ENCODE data around the gene AFM.

The AFM gene, protein sequence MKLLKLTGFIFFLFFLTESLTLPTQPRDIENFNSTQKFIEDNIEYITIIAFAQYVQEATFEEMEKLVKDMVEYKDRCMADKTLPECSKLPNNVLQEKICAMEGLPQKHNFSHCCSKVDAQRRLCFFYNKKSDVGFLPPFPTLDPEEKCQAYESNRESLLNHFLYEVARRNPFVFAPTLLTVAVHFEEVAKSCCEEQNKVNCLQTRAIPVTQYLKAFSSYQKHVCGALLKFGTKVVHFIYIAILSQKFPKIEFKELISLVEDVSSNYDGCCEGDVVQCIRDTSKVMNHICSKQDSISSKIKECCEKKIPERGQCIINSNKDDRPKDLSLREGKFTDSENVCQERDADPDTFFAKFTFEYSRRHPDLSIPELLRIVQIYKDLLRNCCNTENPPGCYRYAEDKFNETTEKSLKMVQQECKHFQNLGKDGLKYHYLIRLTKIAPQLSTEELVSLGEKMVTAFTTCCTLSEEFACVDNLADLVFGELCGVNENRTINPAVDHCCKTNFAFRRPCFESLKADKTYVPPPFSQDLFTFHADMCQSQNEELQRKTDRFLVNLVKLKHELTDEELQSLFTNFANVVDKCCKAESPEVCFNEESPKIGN

GRCh38 chr4:73481358-73481757, at the start of gene AFM:
AFM (plus strand) TSS chr4:73481745; CDS start chr4:73481776, 31 bp downstream.
- no peak for DNase-seq

- no peak for DNase-seq
Observed at GRCh38 chr4:73431813-73432168, 49.8 kb upstream of the AFM start.

- no peak for DNase-seq
Observed at GRCh38 chr4:73432169-73433000, 49.2 kb upstream of the AFM start.

DNA sequence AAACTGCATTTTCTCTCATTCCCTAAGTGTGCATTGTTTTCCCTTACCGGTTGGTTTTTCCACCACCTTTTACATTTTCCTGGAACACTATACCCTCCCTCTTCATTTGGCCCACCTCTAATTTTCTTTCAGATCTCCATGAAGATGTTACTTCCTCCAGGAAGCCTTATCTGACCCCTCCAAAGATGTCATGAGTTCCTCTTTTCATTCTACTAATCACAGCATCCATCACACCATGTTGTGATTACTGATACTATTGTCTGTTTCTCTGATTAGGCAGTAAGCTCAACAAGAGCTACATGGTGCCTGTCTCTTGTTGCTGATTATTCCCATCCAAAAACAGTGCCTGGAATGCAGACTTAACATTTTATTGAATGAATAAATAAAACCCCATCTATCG, 48.4 kb upstream of the AFM start:
- no peak for DNase-seq

DNA sequence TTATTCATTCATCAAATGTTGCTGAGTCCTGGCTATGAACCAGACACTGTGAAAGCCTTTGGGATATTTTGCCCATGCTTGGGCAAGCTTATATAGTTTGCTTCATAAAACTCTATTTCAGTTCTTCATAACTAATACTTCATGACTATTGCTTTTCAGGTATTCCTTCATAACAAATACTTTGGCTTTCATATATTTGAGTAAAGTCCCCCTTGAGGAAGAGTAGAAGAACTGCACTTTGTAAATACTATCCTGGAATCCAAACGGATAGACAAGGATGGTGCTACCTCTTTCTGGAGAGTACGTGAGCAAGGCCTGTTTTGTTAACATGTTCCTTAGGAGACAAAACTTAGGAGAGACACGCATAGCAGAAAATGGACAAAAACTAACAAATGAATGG, 47.2 kb upstream of the AFM start:
- no peak for DNase-seq

- no peak for DNase-seq
Observed at GRCh38 chr4:73435984-73436383, 45.6 kb upstream of the AFM start, which contains the start of gene AFP. AFP (plus strand) TSS chr4:73436221; CDS start chr4:73436263, 42 bp downstream.

- no peak for DNase-seq
Observed at GRCh38 chr4:73436674-73437557, 44.6 kb upstream of the AFM start.

DNA sequence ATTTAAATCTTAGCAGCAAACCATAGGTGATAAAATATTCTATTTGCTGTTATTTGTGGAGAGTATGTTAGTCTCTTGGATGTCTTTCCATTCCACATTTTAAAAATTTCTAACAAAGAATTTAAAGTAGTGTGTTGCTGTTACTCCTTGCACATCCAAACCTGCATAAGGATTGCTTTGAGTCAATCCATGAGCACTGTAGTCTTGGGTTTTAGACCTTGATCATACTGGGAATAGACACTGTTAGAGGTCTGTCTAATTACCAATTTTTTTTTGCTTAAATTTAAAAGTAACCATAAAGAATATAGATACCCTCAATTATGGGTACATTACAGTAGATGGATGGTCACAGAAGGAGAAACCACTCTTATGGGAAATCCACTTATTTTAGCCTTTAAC, 44.0 kb upstream of the AFM start:
- DNase-seq, result no peak

- DNase-seq, result no peak
Observed at GRCh38 chr4:73438048-73438447, 43.5 kb upstream of the AFM start.

DNA sequence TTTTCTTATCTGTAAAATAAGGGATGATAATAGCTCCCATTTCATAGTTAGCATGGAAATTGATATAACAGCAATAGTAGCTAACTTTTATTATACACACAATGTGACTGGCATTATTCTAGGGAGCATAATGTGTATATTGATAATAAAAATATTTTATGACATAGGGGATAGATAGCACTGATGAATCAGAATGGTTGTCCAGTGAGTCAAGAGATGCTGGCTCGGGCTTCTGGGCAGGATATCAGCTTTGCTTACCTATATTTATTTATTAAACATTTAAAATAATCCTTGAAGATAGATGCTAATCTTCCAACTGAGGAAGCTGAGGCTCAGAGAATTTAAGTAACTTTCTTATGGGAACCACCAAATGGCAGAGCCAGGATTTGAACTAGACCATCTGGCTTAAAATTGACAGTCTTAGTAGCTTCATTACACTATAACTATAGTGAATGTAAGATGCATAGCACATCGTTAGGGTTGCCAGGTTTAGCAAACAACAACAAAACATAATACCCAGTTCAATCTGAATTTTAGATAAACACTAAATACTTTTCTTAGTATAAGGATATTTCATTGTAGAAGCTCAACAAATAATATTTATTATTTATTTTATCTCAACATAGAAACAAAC, 42.8 kb upstream of the AFM start:
- DNase-seq, result no peak

DNA sequence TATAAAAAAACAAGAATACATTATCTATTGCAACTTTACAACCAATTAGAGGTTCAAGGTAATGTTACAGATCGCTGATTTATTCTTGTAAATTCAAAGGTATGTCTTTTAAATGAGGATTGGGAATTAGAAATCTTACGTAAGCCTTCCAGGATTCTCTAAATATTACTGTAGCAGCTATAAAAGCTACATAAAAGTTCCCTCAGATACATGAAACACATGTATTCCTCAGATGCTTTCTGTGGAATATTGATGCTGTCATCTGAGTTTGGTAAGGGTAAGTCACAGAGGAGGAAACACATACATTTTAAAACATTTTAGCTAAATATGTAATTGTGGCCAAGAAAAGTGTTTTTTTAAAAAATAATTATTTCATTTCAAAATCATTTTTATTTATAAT, 42.1 kb upstream of the AFM start:
- DNase-seq, result no peak

DNA sequence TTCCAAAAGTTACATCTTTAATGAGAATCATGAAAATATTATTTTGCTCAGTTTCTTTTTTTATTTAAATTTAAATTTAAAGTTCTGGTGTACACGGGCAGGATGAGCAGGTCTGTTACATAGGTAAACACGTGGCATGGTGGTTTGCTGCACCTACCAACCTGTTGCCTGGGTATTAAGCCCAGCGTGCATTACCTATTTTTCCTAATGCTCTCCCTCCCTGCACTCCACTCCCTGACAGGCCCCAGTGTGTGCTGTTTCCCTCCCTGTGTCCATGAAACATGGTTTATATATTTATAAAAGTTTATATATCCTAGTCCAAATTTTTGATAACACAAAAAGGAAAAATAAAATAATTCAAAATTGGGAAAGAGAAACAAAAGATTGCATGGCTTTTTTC, 41.6 kb upstream of the AFM start:
- no peak for DNase-seq

- no peak for DNase-seq
Observed at GRCh38 chr4:73440653-73441052, 40.9 kb upstream of the AFM start.

- DNase-seq, result no peak
Observed at GRCh38 chr4:73442275-73442674, 39.3 kb upstream of the AFM start.

DNA sequence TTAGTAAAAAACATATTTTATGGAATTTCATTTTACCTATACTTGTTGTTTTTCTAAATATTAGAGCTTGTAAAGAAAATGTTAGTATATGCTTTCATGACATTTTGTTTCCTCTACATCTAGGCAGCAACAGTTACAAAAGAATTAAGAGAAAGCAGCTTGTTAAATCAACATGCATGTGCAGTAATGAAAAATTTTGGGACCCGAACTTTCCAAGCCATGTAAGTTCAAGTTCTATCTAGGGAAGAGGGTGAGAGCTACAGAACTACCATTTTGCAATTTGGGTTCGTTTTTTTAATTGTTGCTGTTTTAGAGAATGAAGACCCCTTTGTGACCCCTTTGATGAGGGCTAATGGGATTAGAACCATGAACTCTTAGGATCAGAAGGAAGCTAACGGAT, 38.3 kb upstream of the AFM start:
- no peak for DNase-seq

- no peak for DNase-seq
Observed at GRCh38 chr4:73445383-73446335, 35.9 kb upstream of the AFM start.

- DNase-seq, result no peak
Observed at GRCh38 chr4:73446336-73446938, 35.1 kb upstream of the AFM start.

GRCh38 chr4:73447671-73448070, 33.9 kb upstream of the AFM start:
- DNase-seq, result no peak

GRCh38 chr4:73448448-73449203, 32.9 kb upstream of the AFM start:
- DNase-seq, result no peak

Measured in activated CD4-positive, alpha-beta T cell treated with anti-CD3 and anti-CD28 coated beads for 1 hour (primary cell).